Measurements from ENCODE around the gene SMC1B.
"Not testable (repeated sequence)": the region's sequence is repeated elsewhere in the genome, so short reads cannot be mapped to it uniquely, and the experiment has no call there.

Gene SMC1B

DNA sequence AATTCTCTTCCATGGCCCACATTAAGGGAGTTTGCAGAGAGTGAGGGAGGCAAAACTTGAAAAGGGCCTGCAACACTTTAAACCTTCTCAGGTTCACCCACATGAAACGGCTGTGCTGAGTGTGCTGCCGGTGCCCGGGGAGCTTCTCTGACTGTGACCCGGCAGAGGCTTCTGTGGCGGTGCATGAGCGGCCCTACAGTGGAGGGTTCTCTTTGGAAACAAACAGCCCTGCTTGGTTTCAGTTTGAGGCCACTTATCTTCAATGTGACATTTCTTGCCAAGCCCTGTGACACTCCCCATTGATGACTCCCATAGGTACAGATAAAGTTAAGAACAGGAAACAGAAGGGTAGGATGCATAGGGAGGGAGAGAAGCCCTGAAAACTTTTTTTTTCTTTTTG, 71.9 kb downstream of the SMC1B start:
- DNase-seq (ENCODE audit: low spot score): no peak

DNA sequence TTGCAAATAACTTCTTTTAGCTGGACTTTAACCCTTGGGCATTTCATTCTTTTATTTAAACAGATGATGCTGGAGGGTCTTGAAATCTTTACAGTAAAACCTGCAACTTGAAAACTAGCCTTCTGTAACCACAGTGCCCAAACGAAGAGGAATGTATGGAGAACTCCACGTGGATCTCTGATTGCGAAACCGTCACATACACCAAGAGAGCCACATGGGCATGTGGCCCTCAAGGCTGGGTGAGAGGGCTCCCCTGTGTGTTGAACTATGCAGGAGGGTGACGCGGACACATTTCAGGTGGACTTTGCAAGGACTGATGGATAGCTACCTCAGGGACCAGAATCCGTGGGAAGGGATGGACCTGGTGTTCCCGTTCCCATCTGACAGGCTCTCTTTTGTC, 73.1 kb downstream of the SMC1B start:
- DNase-seq (ENCODE audit: low spot score): no peak

DNA sequence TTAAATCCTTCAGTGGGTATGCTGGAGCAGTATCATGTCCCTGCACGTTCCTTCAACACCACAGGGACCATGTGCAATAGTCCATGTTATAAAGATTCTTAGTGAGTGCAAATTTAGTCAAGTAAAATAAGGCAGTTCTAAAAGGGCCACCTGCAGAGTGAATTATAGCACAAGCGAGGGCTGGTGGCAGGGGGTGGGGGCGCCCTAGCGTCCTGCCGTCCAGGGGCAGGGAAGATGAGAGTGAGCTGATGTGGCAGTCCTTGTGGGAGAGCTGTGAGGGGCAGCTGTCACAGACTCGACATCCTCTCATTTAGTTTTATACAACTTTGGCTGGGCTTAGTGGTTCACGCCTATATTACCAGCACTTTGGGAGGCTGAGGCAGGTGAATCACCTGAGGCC, 74.6 kb downstream of the SMC1B start:
- no peak for DNase-seq (ENCODE audit: low spot score)

DNA sequence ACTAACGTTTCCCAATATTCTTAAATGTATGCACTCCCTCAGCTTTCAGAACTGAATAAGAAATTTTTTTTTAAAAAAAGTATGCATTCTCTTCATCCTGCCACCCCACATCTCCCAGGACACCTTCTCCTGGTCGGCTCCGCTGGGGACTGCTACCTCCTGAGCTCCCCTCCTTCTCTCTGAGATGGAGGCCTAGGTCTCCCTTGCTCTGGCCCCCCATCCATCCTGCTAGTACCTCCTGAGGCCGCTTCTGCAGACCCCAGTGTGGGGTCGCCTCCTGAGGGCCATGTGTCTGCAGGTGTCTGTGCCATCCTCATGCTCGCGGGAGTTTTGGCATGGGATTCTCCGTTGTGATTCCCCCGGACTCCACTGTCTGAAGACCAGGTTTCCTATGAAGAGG, 75.9 kb downstream of the SMC1B start:
- no peak for DNase-seq (ENCODE audit: low spot score)

DNA sequence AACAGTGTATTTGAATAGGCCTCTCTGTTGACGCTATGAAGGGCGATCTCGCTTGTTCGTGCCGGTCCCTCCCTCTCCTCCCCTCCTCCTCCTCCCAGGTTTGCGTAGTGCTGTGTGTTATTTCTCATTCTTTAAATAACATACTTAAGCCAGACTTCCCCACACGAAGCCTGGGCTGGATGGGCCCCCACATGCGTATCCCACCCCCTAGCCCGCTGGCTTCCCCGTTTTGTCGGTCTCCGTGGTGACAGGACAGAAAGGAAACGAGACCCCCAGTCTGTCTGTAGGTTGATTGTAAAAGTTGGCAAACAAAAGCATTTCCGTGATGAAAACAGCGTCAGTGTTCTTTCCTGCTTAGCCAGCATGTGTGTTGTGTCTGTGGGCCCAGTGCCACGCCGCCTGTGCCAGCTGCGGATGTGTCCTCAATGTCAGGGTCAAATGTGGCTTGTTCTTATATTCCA, 76.4 kb downstream of the SMC1B start:
- DNase-seq (ENCODE audit: low spot score): no peak

DNA sequence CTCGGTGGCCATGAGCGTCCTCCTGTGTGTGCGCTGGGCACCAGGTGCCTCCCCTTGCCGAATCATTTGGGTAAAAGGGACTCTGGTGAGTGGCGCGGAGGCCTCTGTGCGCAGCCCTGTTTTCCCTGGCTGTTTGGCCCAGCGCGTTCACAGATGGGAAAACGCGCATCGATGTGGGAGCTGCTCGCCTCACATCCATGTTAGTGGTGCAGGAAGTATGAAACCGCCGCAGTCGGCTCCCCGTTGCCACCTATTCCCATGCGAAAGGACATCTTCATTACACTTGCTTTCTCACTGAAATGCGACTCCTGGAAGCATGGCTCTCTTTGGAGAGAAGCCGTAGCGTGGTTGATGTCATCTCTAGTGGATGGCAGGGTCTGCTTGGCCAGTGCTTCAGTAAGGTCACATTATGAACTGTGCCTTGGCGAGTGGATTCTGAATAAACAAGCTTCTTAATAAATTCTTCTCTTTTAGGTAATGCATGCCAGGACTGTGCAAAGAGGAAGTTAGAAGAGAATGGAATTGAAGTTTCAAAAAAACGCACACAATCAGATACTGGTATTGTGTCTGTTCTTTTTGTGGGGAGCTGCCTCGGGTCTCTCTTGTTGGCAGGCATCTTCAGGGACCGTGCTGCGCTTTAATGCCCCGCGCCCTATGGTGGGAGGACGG, 77.4 kb downstream of the SMC1B start:
- no peak for DNase-seq (ENCODE audit: low spot score)

DNA sequence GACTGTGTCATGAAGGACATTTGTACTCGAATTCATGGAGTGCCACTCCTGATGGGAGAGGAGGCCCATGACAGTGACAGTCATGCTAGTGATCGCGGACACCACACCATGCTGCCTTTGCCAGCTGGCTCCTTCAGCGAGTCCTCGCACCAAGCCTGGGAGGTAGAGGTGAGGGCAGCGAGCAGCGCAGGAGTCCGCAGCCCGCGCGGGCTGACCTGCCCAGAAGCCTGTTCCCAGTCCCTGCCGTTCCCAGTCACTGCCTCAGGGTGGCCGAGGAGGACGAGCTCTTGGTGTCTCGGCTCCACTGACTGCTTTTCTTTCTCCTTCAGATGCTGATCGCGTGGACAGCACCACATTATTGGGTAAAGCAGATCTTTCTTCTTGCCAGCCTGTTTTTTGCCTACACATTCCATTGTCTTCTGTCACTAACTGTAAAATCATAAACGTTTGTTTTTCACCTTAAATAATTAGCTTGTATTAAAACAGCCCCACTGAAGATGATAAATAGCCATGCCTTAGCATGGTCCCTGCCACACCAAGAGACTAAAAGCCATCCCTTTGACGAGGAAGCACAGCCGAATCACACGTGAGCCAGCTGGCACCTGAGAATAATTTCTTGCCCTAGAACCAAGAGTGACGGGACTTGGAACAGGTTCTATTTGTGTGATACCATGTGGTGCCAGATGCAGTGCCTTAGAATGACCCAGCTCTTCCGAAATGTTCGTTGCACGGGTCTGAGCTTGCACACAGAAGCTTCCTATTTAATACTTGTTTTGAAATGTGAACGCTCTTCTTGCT, 78.2 kb downstream of the SMC1B start:
- no peak for DNase-seq (ENCODE audit: low spot score)

DNA sequence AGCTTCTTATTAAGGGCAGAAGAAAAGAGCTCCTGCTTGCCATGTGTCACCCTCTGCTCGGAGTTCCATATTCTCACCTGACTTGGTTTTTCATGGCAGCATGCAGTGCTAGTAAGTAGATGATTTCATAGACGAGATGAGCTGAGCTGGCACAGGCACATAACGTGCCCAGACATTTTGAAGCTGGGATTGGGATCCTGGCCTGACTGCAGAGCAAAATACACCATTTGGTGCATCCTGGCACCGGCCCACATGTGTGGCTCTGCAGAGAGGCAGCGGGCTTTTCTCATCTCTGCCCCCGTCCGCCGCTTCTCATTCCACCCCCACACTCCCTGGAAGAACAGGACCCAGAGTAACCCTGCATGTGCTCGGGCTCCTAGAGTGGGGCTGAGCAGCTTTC, 78.9 kb downstream of the SMC1B start:
- DNase-seq (ENCODE audit: low spot score): no peak

DNA sequence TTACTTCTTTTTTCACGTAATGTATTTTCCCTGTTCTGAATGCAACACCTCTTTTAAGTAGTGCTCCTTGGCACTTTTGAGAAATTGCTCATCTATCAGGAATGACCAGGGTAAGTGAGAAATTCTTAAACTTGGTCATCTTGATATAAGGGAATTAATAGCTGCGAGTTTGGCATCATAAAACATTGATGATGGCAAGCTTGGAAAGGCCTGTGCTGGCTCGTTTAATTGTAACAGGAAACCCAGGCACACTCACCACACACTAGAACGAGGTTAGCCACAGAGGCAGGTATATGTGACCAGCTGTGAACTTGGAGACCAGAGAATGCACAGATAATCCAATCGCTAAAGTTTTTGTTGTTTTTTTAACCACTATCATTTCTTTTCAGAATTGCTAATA, 79.3 kb downstream of the SMC1B start:
- no peak for DNase-seq (ENCODE audit: low spot score)

DNA sequence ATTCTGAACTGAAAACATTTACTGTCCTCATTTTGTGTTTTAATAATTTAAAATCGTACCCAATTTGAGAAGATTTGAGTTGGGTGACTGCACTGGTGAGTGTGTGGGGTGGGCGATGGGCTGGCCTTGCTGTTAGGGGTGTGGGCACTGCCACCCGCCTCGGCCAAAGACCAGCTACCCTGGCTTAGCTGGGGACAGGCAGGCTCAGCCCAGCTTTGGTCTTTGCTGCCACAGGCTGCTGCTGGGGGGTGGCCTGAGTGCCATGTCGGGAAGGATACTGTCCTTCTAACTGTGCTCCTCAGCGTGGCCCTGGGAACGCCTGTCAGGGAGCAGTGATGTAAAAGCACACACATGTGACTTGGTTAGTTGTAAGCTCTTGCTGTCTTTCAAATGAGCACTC, 81.4 kb downstream of the SMC1B start:
- no peak for DNase-seq (ENCODE audit: low spot score)

DNA sequence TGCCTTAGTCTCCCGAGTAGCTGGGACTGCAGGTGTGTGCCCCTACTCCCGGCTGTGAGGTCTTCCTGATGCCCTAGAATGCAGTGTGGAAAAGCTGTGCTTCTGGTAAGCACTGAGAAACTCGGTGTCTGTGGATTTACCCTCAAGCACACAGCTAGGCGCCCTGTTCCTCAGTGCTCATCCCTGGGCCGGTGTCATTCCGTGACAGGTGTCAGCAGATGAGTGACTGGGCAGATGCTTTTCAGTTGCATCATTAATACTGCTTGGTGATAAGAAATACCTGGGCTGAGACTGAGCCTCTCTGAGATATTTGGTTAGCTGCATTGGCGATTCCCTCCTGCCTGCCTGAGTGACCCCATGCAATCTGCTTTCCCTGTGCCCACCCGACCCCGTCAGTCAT, 81.9 kb downstream of the SMC1B start:
- no peak for DNase-seq (ENCODE audit: low spot score)

DNA sequence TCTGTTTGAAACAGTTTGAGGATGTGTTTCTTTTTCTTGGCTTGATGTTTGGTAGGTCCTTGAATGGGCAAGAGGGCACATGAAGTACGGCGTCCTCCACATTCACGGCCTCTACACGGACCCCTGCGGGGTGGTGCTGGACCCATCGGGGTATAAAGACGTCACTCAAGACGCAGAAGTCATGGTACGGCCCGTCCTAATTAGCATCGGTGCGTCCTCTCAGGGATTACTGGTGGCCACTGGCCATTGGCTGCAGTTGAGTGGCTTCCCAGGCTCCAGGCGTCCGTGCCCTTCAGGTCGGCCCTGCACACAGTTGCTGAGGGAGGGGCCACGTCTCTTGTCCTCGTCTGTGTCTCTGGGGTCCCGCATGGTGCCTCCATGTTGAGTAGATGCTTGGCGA, 82.9 kb downstream of the SMC1B start:
- DNase-seq (ENCODE audit: low spot score): no peak

DNA sequence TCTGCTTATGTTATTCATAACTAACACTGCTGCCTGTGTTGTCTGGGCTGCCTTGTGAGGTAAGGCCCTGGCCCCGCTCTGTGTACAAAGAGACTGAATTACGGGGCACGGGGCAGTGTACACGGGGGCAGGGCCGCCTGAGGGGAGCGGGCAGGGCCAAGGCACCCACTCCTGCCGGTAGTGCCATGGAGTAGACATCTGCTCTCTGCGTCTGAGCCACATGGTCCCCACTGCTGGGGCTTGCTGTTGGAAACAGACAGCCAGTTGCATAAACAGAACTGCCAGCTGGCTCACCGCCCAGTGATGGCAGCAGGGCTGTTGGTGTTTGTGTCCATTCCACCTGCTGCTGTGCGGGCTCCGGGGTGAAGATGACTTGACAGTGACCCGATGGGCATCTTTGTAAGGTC, 83.9 kb downstream of the SMC1B start:
- DNase-seq (ENCODE audit: low spot score): no peak

DNA sequence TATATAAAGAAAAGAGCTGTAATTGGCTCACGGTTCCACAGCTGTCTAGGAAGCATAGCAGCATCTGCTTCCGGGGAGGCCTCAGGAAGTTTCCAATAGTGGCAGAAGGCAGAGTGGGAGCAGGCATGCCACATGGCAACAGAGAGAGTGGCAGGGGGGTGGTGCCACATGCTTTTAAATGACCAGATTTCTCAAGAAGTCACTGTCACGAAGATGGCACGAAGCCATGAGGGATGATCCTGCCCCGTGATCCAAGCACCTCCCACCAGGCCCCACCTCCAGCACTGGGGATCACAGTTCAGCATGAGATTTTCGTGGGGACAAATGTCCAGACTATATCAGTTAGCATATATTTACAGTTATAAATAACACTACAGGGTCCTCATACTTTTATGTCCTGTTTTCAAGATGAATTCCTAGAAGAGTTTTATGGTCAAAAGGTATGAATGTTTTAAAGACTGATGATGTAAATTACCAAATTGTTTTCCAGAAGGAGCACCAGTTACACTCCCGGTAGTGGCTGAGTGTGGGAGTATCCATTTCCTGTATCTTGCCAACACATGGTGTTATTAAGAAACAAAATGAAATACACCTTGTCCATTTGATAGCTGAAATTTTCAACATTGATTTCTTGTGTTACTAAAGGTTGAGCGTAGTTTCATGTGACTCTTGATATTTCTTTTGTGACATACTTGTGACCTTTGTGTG, 84.4 kb downstream of the SMC1B start:
- no peak for DNase-seq (ENCODE audit: low spot score)

DNA sequence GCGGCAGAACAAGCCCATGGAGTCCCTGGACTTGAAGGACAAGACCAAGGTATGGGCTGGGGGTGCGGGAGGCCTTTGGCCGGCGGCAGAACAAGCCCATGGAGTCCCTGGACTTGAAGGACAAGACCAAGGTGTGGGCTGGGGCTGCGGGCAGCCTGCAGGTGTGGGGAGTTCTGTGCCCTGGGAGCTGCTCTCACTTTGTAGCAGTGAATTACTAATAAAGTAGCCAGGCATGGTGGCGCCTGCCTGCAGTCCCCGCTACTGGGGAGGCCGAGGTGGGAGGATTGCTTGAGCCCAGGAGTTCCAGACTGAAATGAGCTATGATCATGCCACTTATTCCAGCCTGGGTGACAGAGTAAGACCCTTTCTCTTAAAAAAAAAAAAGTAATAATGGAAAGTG, 85.1 kb downstream of the SMC1B start:
- not testable (repeated sequence) for DNase-seq (ENCODE audit: low spot score)

DNA sequence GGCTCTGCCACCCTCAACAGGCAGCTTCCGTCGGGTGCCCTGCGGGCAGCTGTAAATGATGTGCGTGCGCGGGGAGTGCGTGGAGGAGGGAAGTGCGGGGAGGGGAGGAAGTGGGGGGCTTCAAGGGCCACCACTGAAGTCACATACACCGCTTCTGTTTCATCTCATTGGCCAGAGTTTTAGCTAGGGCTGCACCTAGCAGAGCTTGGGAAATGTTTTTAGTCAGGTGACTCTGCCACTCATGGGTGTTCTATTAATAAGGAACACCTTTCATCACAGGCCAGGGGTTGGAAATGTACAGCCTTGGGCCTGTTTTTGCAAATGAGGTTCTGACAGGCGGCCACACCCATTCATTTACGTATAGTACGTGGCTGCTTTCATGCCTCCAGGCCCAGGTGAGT, 89.1 kb downstream of the SMC1B start:
- no peak for DNase-seq (ENCODE audit: low spot score)

DNA sequence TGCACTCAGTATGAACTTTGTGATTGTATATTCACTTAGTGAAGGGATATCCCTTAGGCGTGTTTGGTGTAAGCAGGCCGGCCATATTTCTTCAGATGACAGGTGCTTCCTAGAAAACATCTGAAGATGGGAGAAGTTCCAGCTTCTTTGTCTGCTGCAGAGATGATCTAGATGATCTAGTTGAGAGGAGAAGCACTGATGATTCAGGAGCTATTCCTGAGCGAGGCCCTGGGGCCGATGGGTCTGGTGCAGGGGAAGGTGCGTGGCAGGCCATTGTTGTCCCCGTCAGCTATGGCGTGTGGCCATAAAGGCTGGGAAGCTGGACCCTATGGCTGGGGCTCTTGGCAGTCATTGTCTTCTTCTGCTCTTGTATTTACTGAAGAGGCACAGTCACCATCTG, 89.7 kb downstream of the SMC1B start:
- no peak for DNase-seq (ENCODE audit: low spot score)

DNA sequence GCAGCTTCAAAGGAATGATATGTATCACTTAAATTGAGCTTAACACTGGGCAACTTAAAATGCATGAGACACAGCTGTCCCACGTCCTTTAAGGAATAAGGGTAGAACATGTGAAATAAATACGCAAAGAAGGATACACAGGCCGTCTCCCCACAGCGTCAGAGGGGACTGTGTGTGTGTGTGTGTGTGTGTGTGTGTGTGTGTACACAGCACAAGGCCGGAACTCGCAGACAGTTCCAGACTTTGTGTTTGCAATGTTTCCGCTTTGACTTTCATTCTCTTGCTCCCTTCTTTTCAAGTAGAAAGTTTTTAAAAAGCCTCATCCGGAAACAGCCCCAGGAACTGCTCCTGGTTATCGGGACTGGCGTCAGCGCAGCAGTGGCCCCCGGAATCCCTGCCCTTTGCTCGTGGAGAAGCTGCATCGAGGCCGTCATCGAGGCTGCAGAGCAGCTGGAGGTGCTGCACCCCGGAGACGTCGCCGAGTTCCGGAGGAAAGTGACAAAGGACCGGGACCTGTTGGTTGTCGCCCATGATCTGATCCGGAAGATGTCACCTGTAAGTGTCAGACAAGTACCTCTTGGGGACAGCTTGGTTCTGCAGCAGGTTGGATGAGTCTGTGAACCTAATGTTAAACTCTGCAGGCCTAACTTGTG, 90.4 kb downstream of the SMC1B start:
- no peak for DNase-seq (ENCODE audit: low spot score)

DNA sequence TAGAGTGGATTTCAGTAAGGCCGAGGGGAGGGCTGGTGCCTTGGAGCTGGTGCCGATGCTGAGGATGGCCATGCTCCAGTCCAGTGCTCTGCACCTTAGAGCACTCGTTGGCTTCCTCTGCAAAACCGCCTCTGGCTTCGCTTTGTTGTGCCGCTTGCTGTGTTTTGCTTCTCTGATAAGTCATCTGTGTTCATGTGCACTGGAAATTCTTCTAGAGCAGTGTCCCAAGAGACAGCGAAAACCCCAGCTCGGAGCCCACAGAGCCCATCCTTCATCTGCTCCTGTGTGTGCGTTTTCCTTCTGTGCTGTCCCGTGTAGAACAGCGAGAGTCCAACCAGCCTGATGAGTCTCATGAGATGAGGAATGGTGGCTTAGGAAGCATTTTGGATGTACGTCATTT, 91.6 kb downstream of the SMC1B start:
- DNase-seq (ENCODE audit: low spot score): no peak

DNA sequence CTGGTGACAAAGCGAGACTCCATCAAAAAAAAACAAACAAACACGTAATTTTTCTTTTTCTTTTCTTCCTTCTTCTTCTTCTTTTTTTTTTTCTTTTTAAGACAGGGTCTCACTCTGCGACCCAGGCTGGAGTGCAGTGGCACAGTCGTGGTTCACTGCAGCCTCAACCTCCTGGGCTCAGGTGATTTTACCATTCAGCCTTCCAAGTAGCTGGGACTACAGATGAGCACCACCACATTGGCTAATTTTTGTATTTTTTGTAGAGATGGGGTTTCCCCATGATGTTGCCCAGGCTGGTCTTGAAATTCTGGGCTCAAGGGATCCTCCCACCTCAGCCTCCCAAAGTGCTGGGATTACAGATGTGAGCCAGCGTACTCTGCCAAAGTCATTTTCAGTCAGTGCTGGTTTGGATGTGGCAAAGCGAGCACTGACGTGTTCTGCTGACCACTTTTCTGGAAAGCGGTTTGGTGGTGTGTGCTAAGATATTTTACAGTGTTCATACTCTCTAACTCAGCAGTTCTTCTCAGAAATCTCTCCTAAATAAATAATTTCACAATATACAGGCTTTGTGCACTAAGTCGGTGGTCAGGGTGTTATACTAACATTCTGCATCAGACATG, 92.9 kb downstream of the SMC1B start:
- no peak for DNase-seq (ENCODE audit: low spot score)

DNA sequence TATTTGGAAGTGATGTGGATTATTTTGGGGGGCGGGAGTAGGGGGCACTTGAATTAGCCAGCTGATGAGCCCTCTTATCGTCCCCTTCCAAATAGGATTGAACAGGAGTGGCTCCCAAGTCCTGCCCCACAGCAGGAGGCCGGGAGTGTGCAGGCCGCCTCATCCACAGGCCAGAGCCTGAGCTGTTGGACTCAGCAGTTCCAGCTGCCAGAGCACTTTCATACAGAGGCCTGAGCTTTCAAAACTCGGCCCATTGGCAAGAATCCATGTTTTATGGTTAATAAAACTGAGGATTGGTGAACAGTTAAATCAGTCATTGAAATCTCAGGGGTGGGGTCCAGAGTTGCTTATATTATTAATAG, 94.1 kb downstream of the SMC1B start:
- no peak for DNase-seq (ENCODE audit: low spot score)

Measured in left forelimb (tissue), 1 donor.